Uterus (tissue), 4 donors: ENCODE results near the gene FNIP1. TPM values are rescaled to one million over a fixed set of nuclear protein-coding genes. Genes with fewer than 3 reads are reported as not detected.

Experiments used
- DNase-seq, 2 donors: peaks; one replicate each; pipeline ENCODE4 v3.0.0-alpha.2; 2019 to 2020
- H3K27ac ChIP-seq, 2 donors: fragments of 200-600 bp; sonication (generic); 1 replicate in 1 of 2; 2 replicates in 1 of 2; pipeline ENCODE4 v1.5.1; 2016 to 2018
- H3K27me3 ChIP-seq, 2 donors: fragments of 200-600 bp; sonication (generic); one replicate each; pipeline ENCODE4 v1.5.1; 2018 to 2019; ENCODE audit warnings: control low read depth in 1 of 2
- H3K36me3 ChIP-seq, 2 donors: fragments of 200-600 bp; sonication (generic); one replicate each; pipeline ENCODE4 v1.5.1; 2019; ENCODE audit warnings: control low read depth in 1 of 2
- H3K4me1 ChIP-seq, 2 donors: fragments of 200-600 bp; sonication (generic); one replicate each; pipeline ENCODE4 v1.5.1; 2018 to 2019; ENCODE audit warnings: control low read depth in 1 of 2
- H3K4me3 ChIP-seq, 2 donors: fragments of 200-600 bp; sonication (generic); 1 replicate in 1 of 2; 2 replicates in 1 of 2; pipeline ENCODE4 v1.5.1; 2018 to 2019; ENCODE audit warnings: mild to moderate bottlenecking in 1 of 2
- H3K9me3 ChIP-seq, 2 donors: fragments of 200-600 bp; sonication (generic); one replicate each; pipeline ENCODE4 v1.5.1; 2019; ENCODE audit warnings: control low read depth in 1 of 2
- CTCF ChIP-seq, 4 experiments: fragments of 200-600 bp in 2 of 4; fragments of 450-650 bp in 2 of 4; sonication (generic) in 2 of 4; IDR thresholded peaks; one replicate each; pipeline ENCODE4 v1.5.1; 2016 to 2019; ENCODE audit warnings: antibody characterized with exemption in 4 of 4, mild to moderate bottlenecking in 2 of 4, moderate library complexity in 1 of 4
- POLR2A ChIP-seq, 2 donors: fragments of 450-650 bp; IDR thresholded peaks; one replicate each; pipeline ENCODE4 v1.6.1; 2016; ENCODE audit warnings: antibody characterized with exemption in 2 of 2, mild to moderate bottlenecking in 1 of 2, moderate library complexity in 1 of 2
- intact Hi-C: fragments of 100-400 bp; cut with DNase I; formaldehyde crosslinking; loops from one replicate; pipeline ENCODE4 v1.15.1; 2023; ENCODE audit warnings: low total_unique reads
- total RNA-seq, 4 donors: library from RNA; depleted of rRNA in 3 of 4; stranded (reverse); fragments of >200 nt in 3 of 4; gene quantifications; one replicate each; pipeline versions ENCODE4 v1.1.0 to v1.2.4, GENCODE V29; 2014 to 2023
- donor health status: DM: yes; HTN: yes; CAD: no.

Gene FNIP1
- total RNA-seq, 4 donors from 2014 or later, result 32.4 to 89.6 (median 61.0) TPM

GRCh38 chr5:131640043-131640856, 156.6 kb downstream of the FNIP1 start:
- H3K36me3 ChIP-seq, result no peaks in the 10 kb centered on the region
- DNase-seq, result no peak
- TF ChIP-seq POLR2A (IDR thresholded peaks at IDR 0.05) (no peak), CTCF (IDR thresholded peaks at IDR 0.05) (no peak)
- no peaks in the 10 kb centered on the region for H3K9me3 ChIP-seq
- H3K4me1 ChIP-seq, result no peaks in the 10 kb centered on the region
- H3K27me3 ChIP-seq, result no peaks in the 10 kb centered on the region
- intact Hi-C loops, result no loop called here
- H3K27ac ChIP-seq, result no peak overlapping the region
- no peak overlapping the region for H3K4me3 ChIP-seq

GRCh38 chr5:131639148-131639547, 157.7 kb downstream of the FNIP1 start:
- no peaks in the 10 kb centered on the region for H3K27me3 ChIP-seq
- H3K4me1 ChIP-seq, result no peaks in the 10 kb centered on the region
- DNase-seq, result no peak
- H3K36me3 ChIP-seq, result no peaks in the 10 kb centered on the region
- H3K4me3 ChIP-seq, result no peak overlapping the region
- no peak for TF ChIP-seq POLR2A (IDR thresholded peaks at IDR 0.05)
- TF ChIP-seq CTCF (IDR thresholded peaks at IDR 0.05), result no peak
- intact Hi-C loops, result no loop called here
- no peak overlapping the region for H3K27ac ChIP-seq
- H3K9me3 ChIP-seq, result no peaks in the 10 kb centered on the region

- Histone ChIP-seq H3K4me3 (no peak overlapping the region), H3K27me3 (no peaks in the 10 kb centered on the region), H3K36me3 (no peaks in the 10 kb centered on the region), H3K4me1 (peaks cover 3 to 7% of the 10 kb centered on the region in 2 donors), H3K27ac (no peak overlapping the region), H3K9me3 (no peaks in the 10 kb centered on the region)
- intact Hi-C loops, result no loop called here
- no peak for DNase-seq
- no peak for TF ChIP-seq POLR2A (IDR thresholded peaks at IDR 0.05)
- no peak for TF ChIP-seq CTCF (IDR thresholded peaks at IDR 0.05)
Measured at GRCh38 chr5:131637694-131638093, 159.1 kb downstream of the FNIP1 start.

- intact Hi-C loops, result no loop called here
- Histone ChIP-seq H3K36me3 (no peaks in the 10 kb centered on the region), H3K27ac (peak overlapping the region; percentile 96 to 97)
Measured at GRCh38 chr5:131635684-131636572, 160.9 kb downstream of the FNIP1 start.

More at GRCh38 chr5:131635684-131636572, 160.9 kb downstream of the FNIP1 start:
- H3K9me3 ChIP-seq, result no peaks in the 10 kb centered on the region
- peaks cover 5 to 7% of the 10 kb centered on the region in 2 donors for H3K4me1 ChIP-seq
- no peaks in the 10 kb centered on the region for H3K27me3 ChIP-seq
- peak overlapping the region; percentile 68 to 87 for H3K4me3 ChIP-seq
- no peak for DNase-seq
- TF ChIP-seq POLR2A (IDR thresholded peaks at IDR 0.05), result no peak
- TF ChIP-seq CTCF (IDR thresholded peaks at IDR 0.05), result no peak
